ENCODE results near the gene ITPR2.
"Not testable (repeated sequence)": the region's sequence is repeated elsewhere in the genome, so short reads cannot be mapped to it uniquely, and the experiment has no call there.

ITPR2 gene

DNA sequence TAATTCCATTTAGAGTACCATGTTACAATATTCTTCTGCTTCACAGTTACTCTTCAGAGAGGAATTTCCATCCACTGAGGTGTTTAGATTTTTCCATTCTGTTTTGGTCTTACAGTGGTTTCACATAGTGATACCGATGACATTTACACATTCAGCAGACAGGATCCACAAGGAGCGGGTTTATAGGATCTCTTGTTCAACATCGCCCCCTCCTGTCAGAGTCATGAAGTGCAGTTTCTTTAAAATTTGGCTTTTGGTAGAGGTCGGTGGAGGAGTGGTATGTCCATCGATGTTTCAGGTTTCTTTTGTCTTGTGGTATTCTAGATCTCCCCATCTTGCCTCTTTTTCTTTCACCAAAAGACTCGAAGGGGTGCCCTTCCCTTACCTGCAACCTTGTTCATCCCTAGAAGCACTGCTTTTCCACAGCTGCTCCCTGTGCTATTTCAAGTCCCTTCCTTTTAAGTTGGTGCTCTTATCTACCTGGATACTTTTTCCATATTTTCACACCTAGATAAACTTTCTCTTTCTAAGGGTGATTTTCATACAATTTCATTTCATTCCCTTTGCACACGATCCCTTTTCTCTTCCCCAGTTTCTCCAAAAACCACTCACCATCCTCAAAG, 181.3 kb downstream of the ITPR2 start:
- DNase-seq, result peak in 1 of 2 experiments; percentile 4

DNA sequence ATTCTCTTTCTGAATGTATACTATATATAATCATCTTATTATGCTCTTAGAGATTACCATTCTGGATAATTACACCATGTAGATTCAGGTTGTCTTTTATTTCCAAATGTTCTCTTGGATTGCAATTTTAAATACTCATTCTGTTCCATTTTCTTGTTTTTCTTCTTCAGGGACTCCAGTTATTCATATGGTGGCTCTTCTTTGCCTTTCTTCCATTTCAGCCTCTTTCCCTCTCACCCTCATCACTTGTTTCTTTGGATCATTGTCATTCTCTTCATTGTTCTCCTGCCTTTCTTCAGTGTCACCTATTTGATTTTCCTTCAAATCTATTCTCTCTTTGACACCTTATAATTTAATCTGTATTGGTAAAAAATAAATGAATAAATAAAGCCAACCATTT, 182.0 kb downstream of the ITPR2 start:
- no peak for DNase-seq

GRCh38 chr12:26648999-26649398, 184.0 kb downstream of the ITPR2 start:
- no peak for DNase-seq

- DNase-seq, result no peak
These were observed 184.4 kb downstream of the ITPR2 start for GRCh38 chr12:26648584-26648983.

DNA sequence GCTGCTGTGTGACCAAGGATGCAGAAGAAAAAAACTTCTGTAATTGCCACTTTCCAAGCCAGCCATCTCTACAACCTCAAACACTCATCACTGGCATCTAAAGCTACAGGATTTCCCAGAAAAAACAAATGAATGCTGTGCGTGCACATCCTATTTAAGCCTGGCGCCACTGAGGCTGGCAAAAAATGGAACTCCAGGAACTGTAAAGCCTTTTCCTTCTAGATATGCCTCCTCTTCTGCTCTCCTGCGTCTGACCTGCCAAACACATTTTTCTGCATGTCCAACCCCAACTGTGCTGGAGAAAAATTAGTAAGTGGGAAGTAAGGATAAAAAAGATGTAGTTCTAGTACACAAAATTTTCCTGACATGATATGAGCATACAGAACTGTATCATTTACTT, 184.9 kb downstream of the ITPR2 start:
- no peak for DNase-seq

DNA sequence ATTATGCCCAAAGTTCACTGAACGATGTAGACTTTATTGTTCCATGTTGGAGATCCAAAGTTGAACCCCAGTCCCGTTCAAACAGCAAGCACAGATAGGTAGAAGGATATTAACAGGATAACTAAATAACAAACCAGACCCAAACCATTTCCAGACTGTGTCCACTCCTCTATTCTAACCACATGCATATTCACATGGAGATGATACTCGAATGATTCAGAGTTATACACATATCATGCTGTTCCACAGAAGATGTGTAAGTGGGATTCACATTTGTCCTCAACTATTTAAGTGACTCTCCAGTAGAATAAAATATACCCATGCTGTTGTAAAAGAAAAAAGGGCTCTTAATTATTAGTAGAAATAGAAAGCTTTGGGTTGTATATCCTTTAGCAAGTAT, 185.9 kb downstream of the ITPR2 start:
- DNase-seq, result no peak

- no peak for DNase-seq
These were observed 186.4 kb downstream of the ITPR2 start for GRCh38 chr12:26646571-26646970.

DNA sequence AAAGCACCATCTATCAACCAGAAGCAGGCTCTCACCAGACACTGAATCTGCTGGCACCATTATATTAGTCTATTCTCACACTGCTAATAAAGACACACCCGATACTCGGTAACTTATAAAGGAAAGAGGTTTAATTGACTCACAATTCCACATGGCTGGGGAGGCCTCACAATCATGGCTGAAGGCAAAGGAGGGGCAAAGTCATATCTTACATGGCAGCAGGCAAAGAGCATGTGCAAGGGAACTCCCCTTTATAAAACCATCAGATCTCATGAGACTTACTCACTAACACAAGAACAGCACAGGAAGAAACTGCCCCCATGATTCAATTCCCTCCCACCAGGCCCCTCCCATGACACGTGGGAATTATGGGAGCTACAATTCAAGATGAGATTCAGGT, 188.6 kb downstream of the ITPR2 start:
- DNase-seq, result not testable (repeated sequence)

DNA sequence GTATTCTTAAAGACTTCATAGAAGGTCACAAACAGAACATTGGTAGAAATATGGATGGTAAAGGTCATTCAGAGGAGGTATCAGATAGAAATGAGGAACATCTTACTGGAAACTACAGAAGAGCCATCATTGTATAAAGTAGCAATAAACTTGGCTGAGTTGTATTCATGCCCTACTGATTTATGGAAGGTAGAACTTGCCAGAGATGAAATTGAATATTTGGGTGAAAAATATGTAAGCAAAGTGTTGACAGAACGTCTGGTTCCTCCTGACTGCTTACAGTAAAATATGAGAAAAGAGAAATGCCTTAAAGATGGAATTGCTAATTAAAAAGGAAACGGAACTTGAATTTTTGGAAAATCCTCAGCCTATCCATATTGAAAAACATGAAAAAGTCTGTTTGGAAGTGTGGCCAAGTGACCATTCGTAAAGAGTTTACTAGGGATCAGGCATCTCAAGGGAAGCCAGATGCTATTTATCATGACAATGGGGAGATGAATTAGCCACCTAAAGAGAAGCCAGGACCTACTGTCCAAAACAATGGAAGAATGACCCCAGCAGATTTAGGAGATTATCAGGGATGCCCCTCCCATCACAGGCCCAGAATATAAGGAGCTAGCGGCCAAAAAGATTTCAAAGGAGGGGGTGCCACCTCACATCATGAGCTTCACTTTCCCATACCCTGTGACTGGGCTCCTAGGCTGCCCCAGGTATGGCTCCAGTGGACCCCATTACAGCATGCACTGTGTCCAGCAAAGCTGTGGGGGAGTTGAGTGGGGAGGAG, 189.3 kb downstream of the ITPR2 start:
- no peak for DNase-seq

DNA sequence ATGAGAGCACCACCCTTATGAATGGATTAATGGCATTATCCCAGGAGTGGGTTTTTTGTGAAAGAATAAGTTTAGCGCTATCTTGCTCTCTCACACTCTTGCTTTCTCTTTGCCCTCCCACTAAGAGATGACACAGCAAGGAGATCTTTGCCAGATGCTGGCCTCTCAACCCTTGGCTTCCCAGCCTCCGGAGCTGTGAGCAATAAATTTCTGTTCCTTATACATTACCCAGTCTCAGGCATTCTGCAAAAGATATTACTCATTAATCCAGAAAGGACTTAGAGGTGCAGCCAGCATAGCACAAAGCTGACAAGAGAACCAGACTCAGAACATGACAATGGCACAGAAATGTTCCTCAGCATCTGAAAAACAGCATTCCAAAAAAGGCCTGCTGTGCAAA, 190.6 kb downstream of the ITPR2 start:
- DNase-seq, result no peak

GRCh38 chr12:26636710-26637328, 196.2 kb downstream of the ITPR2 start:
- DNase-seq, result no peak

- no peak for DNase-seq
These were observed 199.3 kb downstream of the ITPR2 start for GRCh38 chr12:26633591-26634210.

DNA sequence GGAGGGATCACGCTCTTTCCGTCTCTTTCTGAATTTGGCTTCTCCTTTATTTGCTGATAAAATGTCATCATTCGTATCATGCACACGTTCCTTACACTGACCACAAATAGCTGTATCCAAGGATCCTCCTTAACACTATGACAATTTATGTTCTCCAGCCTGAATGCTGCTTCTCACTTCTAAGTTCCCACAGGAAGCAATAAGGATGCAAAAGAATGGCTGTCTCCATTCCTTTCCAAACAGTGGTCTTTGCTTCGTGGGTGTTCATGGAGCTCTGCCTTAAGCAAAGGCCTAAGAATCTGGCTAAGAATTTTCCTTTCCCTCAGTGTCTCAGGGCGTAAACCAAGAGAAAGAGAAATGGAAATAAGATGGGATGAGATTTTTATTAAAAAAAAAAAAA, 200.2 kb downstream of the ITPR2 start:
- DNase-seq, result no peak

DNA sequence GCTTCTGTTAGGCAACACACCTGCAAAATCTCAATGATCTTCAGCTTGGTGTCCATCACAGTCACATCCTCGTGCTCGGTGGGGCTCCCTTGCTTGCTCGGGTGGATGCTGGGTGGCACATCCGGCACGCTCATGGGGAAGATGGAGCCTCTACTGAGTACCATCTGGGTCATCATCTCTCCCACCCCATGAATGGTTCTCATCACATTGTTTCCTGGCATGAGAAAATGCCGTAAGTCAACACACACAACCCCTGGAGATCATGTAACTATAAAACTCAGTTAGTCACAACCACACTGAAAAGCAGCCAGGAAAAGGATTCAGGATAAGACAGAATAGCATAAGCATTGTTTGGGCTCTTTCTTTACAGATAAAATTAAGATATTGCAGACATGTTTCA, 201.1 kb downstream of the ITPR2 start:
- DNase-seq, result no peak

DNA sequence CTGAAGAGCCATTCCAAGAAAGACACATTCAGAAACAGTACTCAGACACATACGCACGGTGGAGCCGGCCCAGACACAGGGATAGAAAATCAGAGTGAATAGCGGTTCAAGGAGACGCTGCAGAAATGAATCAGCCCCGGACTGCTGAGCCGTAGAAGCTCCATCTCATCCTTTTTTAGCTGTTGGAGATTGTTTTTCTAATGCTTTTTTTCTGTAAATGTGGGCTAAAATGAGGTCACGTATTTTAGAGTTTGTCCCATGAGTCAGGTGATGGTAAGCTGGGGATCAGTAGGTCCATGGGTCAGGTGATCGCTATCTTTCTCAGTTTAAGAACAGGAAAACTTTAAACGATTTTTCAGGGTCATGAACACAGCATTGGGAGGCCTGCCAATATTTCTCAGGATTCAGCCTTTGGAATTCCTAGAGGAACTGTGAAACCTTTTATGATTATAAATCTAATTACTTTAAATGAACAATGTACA, 202.4 kb downstream of the ITPR2 start:
- no peak for DNase-seq

- DNase-seq, result no peak
These were observed 203.1 kb downstream of the ITPR2 start for GRCh38 chr12:26629864-26630263.

DNA sequence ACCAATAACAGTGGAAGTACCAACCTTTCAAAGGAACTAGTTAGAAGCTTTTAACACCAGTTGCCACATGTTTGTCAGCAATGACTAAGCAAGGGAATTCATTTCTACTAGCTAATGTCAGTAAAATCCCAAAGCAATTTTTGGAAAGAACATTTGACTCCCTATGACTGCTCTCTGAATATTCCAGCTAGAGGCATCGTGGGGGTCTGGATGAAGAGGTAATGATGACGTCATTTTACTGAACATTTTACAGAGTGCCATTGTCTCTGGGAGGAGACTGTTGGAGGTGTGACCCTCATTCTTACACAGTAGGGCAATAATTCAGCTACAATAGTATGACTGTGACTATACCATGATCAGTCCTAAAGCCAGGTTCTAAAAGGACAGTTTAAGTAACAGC, 204.8 kb downstream of the ITPR2 start:
- DNase-seq, result no peak

DNA sequence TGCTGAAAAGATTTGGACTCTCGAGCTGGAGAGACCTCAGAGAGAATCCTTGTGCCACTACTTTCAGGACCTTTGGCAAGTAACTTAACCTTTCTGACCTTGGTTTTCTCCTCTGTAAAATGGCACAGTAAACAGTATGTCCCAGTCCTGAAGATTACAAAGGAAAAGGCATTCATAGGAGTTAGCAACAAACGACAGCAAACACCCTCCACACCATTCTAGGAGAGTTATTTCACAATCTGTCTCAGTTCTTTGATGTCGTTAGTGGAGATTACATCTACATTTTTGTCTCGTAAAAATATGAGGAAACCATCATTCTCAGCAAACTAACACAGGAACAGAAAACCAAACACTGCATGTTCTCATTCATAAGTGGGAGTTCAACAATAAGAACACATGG, 205.7 kb downstream of the ITPR2 start:
- DNase-seq, result no peak

DNA sequence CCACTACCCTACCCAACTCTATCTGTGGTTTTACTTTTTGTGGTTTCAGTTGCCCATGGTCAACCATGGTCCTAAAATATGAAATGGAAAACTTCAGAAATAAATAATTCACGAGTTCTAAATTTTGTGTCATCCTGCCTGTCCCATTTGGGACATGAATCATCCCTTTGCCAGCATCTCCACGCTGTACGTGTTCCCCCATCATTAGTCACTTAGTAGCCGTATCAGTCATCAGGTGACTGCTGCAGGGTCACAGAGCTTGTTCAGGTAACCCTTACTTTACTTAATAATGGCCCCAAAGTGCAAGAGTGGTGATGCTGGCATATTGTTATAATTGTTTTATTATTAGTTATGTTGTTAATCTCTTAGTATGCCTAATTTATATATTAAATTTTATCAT, 209.9 kb downstream of the ITPR2 start:
- no peak for DNase-seq

DNA sequence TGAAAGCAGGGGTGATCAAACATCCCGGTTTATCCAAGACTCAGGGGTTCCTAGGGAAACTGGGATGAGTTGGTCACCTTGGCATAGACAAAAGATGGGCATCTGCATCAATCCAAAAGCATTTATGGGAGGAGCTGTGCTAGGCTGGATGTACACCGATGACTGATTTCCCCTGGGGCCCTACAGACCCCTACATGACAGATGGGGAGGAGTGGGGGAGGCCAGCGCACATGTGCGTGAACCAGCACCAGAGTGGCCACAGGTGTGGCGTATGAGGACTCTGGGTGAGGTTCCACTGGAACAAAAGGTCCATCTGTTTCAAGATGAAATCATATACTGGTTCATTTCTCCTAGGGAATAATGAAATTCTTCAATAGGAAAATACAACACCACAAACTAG, 210.4 kb downstream of the ITPR2 start:
- no peak for DNase-seq

DNA sequence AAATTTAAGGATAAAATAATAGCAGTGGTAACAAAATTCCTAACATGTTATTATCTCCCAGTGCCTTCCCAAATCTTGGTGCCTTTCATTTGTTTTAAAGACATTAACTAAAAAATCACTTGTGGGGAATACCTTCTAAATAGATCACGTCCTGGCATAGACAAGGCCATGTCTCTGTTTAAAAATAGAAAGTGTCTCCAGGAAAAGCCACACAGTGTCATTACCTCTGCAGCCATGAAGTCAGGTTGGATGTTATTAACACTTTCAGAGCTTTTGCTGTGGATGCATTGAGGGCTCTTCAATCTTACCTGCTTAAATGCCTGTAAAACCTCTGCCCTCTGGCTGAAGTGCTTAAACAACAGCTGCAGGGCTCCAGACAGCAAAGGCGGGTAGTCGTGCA, 211.1 kb downstream of the ITPR2 start:
- DNase-seq, result no peak

- DNase-seq, result no peak
These were observed 212.1 kb downstream of the ITPR2 start for GRCh38 chr12:26620907-26621306.

GRCh38 chr12:26617513-26617912, 215.5 kb downstream of the ITPR2 start:
- no peak for DNase-seq

All from cerebellar nuclear complex (tissue), 1 donor.